Lower leg skin (tissue), 3 donors: ENCODE results near the gene GAGE12E.
"Not testable (repeated sequence)": the region's sequence is repeated elsewhere in the genome, so short reads cannot be mapped to it uniquely, and the experiment has no call there.

Experiments used
- POLR2A ChIP-seq, 2 donors: fragments of 450-650 bp; IDR thresholded peaks; one replicate each; pipeline ENCODE4 v1.6.1; 2016 to 2017; ENCODE audit warnings: antibody characterized with exemption in 2 of 2, mild to moderate bottlenecking in 1 of 2, moderate library complexity in 1 of 2
- TF ChIP-seq, protein P1 (sequence below), 3 donors: fragments of 450-650 bp; IDR thresholded peaks; one replicate each; pipeline ENCODE4 v1.5.1; 2016; ENCODE audit warnings: antibody characterized with exemption in 3 of 3, mild to moderate bottlenecking in 3 of 3, moderate library complexity in 2 of 3

DNA sequence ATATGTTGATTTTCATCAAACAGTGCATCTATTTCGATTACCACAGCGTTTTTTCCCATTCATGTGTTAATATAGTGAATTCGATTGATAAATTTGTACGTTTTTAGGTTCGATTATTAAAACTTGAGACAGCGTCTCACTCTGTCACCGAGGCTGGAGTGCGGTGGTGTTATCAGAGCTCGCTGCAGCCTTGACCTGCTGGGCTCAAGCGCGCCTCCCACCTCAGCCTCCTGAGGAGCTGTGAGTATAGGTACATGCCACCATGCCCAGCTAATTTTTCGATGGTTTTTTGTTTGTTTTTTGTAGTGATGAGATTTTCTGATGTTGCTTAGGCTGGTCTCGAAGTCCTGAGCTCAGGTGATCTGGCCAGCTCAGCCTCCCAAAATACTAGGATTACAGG, 18.1 kb downstream of the GAGE12E start:
- TF ChIP-seq, protein P1, sequence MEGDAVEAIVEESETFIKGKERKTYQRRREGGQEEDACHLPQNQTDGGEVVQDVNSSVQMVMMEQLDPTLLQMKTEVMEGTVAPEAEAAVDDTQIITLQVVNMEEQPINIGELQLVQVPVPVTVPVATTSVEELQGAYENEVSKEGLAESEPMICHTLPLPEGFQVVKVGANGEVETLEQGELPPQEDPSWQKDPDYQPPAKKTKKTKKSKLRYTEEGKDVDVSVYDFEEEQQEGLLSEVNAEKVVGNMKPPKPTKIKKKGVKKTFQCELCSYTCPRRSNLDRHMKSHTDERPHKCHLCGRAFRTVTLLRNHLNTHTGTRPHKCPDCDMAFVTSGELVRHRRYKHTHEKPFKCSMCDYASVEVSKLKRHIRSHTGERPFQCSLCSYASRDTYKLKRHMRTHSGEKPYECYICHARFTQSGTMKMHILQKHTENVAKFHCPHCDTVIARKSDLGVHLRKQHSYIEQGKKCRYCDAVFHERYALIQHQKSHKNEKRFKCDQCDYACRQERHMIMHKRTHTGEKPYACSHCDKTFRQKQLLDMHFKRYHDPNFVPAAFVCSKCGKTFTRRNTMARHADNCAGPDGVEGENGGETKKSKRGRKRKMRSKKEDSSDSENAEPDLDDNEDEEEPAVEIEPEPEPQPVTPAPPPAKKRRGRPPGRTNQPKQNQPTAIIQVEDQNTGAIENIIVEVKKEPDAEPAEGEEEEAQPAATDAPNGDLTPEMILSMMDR (IDR thresholded peaks at IDR 0.05): not testable (repeated sequence)
- TF ChIP-seq POLR2A (IDR thresholded peaks at IDR 0.05): not testable (repeated sequence)
